HL-60 (cell line): ENCODE data around the gene LANCL1.

Experiments
- DNase-seq, 2 experiments: peaks; one replicate each; pipeline ENCODE4 v3.0.0-alpha.2; 2010 to 2020; ENCODE audit warnings: low read depth in 1 of 2, low spot score in 1 of 2
- H3K27ac ChIP-seq: fragments of 250-450 bp; sonication (Bioruptor Pico); replicated peaks from 2 replicates; pipeline ENCODE4 v1.5.1; 2020; ENCODE audit warnings: mild to moderate bottlenecking, moderate library complexity
- H3K27me3 ChIP-seq: fragments of 250-450 bp; sonication (Bioruptor Pico); 2 replicates; pipeline ENCODE4 v1.5.1; 2021; ENCODE audit warnings: mild to moderate bottlenecking, moderate library complexity; ENCODE audit not compliant: insufficient read depth, poor library complexity, severe bottlenecking
- H3K4me3 ChIP-seq: replicated peaks from 2 replicates; pipeline ENCODE4 v1.5.1; 2011; ENCODE audit warnings: mild to moderate bottlenecking, control low read depth, low read length; ENCODE audit not compliant: insufficient read depth
- GABPA ChIP-seq: IDR thresholded peaks from 2 replicates; pipeline ENCODE4 v1.6.1; 2012; ENCODE audit warnings: low read depth
- POLR2AphosphoS5 ChIP-seq: IDR thresholded peaks from 2 replicates; pipeline ENCODE4 v1.6.1; 2012; ENCODE audit warnings: low read depth
- REST ChIP-seq: IDR thresholded peaks from 2 replicates; pipeline ENCODE4 v1.6.1; 2012; ENCODE audit warnings: low read depth; ENCODE audit not compliant: insufficient replicate concordance
- SPI1 ChIP-seq: IDR thresholded peaks from 2 replicates; pipeline ENCODE4 v1.6.1; 2012; ENCODE audit warnings: low read depth, mild to moderate bottlenecking, borderline replicate concordance
- TF ChIP-seq, protein P1 (sequence below): IDR thresholded peaks from one replicate; pipeline ENCODE4 v1.5.1; 2011; ENCODE audit warnings: low read length, control low read depth, inconsistent platforms; ENCODE audit not compliant: insufficient read depth

The LANCL1 gene

DNA sequence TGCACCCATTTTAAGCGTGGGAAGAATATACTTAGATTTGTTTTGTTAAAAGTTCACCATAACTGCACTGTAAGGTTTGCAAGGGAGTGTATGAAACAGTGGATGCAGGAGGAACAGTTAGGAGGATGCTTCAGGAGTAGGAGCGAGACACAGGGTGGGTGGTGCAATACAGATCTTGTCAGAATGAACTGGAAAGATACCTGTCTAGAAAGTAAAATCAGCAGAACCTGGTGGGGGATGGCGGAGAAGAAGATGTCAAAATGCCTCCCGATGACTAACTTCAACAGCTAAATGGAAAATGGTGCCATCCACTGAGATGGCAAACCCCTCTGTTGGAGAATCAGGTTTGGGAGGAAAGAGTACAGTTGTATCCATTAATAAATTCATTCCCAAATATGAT lies 18.2 kb downstream of the LANCL1 start:
- H3K4me3 ChIP-seq = no peak overlapping the region
- TF ChIP-seq POLR2AphosphoS5 (no peak), GABPA (no peak), SPI1 (no peak), REST (no peak)
- TF ChIP-seq, protein P1, sequence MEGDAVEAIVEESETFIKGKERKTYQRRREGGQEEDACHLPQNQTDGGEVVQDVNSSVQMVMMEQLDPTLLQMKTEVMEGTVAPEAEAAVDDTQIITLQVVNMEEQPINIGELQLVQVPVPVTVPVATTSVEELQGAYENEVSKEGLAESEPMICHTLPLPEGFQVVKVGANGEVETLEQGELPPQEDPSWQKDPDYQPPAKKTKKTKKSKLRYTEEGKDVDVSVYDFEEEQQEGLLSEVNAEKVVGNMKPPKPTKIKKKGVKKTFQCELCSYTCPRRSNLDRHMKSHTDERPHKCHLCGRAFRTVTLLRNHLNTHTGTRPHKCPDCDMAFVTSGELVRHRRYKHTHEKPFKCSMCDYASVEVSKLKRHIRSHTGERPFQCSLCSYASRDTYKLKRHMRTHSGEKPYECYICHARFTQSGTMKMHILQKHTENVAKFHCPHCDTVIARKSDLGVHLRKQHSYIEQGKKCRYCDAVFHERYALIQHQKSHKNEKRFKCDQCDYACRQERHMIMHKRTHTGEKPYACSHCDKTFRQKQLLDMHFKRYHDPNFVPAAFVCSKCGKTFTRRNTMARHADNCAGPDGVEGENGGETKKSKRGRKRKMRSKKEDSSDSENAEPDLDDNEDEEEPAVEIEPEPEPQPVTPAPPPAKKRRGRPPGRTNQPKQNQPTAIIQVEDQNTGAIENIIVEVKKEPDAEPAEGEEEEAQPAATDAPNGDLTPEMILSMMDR = no peak
- H3K27me3 ChIP-seq = no peaks in the 10 kb centered on the region
- DNase-seq = no peak
- no peak overlapping the region for H3K27ac ChIP-seq

DNA sequence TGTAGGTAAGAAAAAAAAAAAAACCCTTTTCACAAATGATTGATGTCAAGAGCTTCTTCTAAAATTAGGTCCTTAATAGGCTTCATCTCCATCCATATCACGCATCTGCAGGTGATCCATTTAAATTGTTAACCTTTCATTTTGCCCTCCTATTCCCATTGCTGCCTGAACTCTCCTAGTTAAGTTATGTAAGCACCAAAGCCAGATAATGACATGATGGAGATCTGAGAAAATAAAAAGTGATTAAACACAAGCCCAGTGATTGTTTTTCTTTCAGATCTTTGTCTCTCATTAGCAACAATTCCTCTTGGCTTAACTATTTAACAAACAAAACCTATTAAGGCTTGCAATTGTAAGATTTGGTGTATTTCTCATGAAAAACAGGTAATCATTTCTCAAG lies 20.0 kb downstream of the LANCL1 start:
- Histone ChIP-seq H3K27me3 (no peaks in the 10 kb centered on the region), H3K27ac (no peak overlapping the region), H3K4me3 (no peak overlapping the region)
- DNase-seq = no peak
- TF ChIP-seq, protein P1 = no peak
- no peak for TF ChIP-seq GABPA
- TF ChIP-seq REST = no peak
- TF ChIP-seq POLR2AphosphoS5 = no peak
- no peak for TF ChIP-seq SPI1

GRCh38 chr2:210454336-210454735 lies 22.2 kb downstream of the LANCL1 start:
- Histone ChIP-seq H3K27ac (no peak overlapping the region), H3K4me3 (no peak overlapping the region), H3K27me3 (no peaks in the 10 kb centered on the region)
- TF ChIP-seq, protein P1 = no peak
- no peak for TF ChIP-seq REST
- no peak for TF ChIP-seq SPI1
- TF ChIP-seq GABPA = no peak
- no peak for TF ChIP-seq POLR2AphosphoS5
- no peak for DNase-seq
